HG02763 (cell line): ENCODE results near the gene HAPLN3.
"Not testable (repeated sequence)": the region's sequence is repeated elsewhere in the genome, so short reads cannot be mapped to it uniquely, and the experiment has no call there.

ENCODE experiments used
- ATAC-seq: cut with Tn5 transposase; IDR thresholded peaks from one replicate; pipeline ENCODE4 v1.9.1; 2021; ENCODE audit warnings: mild to moderate bottlenecking, moderate library complexity; ENCODE audit not compliant: unreplicated experiment

Gene HAPLN3, protein sequence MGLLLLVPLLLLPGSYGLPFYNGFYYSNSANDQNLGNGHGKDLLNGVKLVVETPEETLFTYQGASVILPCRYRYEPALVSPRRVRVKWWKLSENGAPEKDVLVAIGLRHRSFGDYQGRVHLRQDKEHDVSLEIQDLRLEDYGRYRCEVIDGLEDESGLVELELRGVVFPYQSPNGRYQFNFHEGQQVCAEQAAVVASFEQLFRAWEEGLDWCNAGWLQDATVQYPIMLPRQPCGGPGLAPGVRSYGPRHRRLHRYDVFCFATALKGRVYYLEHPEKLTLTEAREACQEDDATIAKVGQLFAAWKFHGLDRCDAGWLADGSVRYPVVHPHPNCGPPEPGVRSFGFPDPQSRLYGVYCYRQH

DNA sequence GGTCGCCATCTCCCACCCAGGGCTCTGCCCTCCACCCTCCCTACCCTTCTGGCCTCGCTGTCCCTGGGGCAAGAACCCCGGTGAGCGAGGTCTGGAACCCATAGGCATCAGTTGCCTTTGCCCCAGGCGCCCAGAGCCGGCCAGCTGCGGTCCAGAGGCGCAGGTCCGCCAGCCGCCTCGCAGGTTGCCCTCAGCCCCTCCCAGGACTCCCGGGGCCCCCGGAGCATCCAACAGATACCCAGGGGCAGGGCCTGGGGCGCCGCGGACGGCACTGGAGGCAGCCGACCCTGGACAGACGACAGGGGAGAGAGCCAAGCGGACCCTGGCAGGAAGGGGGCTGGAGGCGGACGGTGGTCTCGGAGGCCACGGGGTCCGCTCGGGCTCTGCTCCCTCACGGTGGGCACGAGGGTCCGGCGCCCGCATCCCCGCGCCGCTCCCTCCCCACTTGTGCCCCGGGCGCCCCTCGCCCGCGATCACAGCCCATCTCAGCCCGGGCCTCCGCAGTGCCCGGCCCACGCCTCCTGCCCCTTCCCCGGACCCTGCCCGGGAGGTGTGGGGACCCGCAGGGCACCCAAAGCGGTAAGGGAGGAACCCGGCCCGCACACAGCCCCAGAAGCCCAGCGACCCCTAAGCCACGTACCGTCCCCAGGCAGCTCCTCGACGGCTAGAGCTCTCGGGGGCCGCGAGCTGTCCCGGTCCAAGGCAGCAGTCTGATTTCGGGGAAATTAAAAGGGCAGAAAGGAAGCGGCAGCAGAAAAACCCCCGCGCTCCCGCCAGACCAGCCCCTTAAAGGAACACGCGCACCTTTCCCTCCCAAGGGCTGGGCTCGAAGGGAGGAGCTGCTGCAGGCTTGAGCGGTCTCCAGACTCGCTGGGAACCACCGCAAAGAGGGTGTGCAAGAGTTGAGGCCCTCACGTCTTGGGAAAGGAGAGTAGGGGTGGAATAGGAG lies at the start of gene HAPLN3:
Gene HAPLN3 (minus strand): TSS at position 726 of the 949 bp plus-strand sequence. CDS start 8,246 bp downstream, outside the sequence.
- ATAC-seq: peak; percentile 42

DNA sequence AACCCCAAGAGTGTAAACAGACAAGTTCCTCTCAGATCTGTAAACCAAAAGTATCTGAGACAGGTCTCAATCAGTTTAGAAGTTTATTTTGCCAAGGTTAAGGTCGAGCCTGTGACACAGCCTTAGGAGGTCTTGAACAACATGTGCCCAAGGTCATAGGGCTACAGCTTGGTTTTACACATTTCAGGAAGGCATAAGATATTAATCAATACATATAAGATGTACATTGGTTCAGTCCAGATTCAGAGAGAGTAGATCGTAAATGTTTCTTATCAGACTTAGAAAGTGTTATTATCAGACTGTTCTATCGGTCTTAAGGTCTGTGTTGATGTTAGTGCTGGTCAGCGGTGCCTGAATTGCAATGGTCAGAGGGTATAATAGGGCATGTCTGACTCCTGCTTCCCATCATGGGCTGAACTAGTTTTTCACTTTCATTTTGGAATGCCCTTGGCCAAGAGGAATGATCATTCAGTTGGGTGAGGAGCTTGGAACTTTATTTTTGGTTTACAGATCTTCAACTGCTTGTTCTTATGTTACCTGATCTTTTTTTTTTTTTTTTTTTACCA lies 44.8 kb upstream of the HAPLN3 start:
- ATAC-seq: no peak

DNA sequence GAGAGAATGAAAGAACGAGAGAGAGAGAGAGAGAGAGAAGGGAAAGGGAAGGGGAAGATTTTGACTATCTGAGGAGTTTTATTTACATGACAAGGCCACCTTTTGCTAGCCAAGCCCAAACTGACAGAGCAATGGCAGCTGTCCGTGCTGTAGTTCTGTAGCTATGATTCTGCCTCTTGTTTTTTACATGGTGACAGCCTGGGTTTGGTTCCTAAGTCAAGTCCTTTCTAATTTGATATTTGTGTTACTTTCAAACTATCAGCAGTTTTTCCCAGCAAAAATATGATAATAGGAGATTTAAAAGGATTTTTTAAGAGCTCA lies 44.1 kb upstream of the HAPLN3 start:
- no peak for ATAC-seq

DNA sequence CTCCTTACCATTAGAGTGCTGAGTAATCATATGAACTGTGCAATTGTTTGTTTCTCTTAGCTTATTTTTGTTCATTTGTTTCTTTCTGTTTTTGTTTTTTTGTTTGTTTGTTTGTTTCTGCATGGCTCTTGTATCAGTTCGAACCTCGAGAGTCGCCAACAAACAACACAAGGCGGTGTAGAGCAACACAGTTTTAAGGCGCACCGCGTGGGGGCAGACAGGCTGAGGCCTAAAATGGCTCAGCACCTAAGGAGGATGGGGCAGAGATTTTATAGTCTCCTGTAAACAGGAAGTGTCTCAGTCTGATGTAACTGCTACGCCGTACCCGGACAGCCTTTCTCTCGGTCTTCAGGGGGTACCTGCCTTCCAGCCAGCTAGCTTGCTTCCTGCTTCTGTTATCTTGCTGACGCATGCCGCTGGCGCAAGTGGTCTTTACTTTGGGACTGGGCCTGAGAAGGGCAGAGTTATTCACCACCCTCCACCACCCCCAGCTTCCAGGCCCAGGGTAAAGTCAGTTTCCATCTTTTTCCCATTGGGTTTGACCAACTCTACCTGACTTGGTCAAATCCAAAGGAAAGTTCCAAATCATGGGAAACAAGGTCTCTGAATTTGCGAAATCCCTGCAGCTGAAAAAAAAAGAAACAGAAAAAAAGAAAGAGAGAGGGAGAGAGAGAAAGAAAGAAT lies 43.6 kb upstream of the HAPLN3 start:
- ATAC-seq: no peak

DNA sequence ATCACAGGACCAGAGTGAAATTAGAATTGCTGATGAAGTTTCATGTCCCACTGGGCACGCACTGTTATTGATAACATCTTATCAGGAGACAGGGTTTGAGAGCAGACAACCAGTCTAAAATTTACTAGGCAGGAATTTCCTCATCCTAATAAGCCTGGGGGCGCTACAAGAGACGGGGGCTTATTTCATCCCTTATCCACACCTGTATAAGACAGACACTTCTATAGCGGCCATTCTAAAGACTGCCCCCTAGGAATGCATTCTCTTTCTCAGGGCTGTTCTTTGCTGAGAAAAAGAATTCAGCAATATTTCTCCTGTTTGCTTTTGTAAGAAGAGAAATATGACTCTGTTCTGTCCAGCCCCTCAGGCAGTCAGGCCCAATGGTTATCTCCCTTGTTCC lies 39.1 kb upstream of the HAPLN3 start:
- ATAC-seq: not testable (repeated sequence)

DNA sequence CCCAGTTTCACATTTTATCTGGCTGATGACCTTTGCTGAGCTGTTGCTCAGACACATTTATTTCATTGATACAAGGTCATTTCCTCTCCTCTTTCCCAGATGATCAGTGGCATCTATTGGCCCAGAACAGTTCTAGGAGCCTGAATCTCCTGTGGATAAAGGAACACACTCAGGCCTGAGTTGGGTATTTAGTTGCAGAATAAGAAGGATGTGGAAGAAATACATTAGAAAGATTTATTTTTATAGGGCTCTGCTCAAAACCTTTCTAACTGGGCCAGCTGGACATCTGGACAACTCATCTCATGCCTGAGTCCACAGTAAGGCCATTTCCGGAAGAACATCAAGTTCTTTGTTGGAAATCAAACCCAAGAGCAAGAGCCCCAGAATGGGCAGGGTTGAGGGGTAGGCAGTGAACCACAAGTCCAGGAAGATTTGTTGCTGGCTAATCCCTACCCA lies 37.6 kb upstream of the HAPLN3 start:
- ATAC-seq: no peak

DNA sequence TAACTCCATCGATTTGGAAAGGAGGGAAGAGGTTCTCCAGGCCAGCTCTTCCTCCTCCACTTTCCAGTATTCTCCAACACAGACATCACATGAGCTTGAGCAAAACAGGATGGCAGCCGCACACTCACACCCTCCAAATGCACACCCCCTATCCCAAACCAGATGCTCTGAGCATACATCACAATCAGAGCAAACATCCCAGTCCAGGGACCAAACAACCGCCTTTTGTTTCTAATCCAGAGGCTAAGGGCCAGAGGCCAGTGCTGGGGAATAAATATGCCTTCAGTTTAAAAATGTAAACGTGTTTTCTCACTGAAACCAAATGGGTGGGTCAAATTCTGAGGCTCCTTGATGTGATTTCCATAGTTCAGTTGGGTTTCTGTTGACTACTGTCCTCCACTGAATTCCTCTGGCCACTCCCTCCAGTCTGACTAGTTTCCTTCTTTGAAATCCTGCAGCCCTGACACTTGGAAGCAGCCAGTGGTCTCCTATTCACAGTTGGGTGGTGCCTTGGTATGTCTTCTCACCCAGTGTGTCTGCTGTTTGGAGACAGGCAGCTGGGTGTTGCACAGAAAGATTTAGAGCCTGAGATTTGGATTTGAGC lies 37.0 kb upstream of the HAPLN3 start:
- ATAC-seq: no peak

DNA sequence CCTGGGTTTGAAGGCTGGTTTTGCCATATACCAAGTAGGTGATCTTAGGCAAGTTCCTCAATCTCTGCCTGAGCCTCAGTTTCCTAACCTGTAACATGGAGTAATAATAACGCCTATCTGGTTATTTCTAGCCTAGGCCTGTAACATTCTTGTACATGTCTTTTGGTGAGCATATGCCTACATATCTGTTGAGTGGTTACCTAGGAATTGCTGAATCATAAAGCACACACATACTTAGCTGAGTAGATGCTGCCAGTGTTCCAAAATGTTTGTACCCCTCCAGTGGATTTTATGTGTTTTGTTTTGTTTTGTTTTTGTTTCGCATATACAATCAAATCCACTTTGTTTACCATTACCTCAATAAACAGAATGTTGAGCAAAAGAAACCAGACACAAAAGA lies 35.2 kb upstream of the HAPLN3 start:
- ATAC-seq: no peak

DNA sequence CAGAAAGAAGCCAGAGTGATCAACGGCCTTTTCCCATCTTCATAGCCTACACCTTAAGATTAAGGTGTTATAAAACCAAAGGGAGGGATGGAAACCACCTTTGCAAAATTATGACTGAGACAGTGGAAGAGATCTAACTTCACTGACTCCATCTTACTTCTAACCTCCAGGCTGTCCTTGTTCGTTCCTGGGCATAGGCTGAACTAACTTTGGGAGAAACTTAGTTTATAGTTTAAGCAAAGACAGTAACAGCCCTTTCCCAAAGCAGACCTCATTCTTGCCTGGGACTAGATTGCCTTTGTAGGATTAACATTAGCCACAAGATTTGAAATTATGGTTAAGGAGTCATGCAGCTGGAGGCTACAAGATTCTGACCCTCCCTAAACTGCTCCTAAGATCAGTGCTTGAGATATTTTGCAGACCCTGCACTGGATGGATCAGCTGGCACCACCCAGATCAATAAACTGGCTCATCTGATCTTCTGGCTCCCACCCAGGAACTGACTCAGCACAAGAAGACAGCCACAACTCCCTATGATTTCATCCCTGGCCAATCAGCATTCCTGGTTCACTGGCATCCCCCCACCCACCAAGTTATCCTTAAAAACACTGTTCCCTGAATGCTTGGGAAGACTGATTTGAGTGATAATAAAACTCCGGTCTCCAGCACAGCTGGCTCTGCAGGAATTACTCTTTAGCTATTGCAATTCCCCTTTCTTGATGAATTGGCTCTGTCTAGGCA lies 34.2 kb upstream of the HAPLN3 start:
- ATAC-seq: not testable (repeated sequence)

DNA sequence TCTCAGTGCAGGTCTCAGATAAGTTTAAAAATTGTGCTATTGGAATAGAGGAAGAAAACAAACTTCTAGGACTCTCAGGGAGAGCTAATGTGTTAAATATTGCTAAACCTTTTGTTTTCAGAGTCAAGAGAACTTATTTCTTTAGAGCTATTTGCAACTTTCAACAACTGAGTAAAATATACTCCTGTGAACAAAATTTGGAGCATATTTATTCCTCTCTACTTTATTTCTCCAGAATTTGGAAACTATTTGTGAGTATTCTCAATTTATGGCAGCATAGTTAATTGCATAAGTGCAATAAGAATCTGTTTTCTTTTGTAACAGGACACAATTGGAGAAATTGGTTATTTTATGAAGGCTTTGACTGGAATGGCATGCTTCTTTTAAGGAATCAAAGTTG lies 32.8 kb upstream of the HAPLN3 start:
- not testable (repeated sequence) for ATAC-seq

DNA sequence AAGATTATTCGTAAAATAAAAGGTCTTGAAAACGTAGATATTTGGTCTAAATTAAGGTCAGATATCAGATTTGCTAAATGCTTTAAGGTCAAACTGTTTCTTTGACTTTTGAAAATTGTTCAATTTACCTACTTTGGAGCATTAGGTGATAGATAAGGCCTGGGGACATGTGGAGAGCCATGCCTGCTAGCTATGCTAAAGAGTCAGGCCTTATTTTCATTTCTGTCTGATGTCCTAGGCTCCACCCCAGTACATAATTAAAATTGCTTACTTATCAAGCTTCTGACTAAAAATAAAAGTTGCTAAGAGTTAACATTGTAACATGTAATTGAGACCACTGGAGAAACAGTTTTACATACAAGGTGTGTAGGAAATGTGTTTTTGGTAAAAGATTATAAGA lies 30.3 kb upstream of the HAPLN3 start:
- ATAC-seq: not testable (repeated sequence)

DNA sequence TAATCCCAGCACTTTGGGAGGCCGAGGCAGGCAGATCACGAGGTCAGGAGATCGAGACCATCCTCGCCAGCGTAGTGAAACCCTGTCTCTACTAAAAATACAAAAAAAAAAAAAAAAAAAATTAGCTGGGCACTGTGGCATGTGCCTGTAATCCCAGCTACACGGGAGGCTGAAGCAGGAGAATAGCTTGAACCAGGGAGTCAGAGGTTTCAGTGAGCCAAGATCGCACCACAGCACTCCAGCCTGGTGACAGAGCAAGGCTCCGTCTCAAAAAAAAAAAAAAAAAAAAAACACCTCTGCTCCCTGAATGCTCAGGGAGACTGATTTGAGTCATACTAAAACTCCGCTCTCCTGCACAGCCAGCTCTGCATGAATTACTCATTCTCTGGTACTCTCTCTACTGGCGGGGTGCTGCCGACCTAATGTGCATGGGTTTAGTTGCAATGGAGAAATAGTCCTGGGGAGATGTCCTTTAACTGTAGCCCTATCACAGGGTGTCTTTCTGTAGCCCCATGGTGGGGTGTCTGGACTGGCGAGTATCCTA lies 25.6 kb upstream of the HAPLN3 start:
- ATAC-seq: peak; percentile 55

DNA sequence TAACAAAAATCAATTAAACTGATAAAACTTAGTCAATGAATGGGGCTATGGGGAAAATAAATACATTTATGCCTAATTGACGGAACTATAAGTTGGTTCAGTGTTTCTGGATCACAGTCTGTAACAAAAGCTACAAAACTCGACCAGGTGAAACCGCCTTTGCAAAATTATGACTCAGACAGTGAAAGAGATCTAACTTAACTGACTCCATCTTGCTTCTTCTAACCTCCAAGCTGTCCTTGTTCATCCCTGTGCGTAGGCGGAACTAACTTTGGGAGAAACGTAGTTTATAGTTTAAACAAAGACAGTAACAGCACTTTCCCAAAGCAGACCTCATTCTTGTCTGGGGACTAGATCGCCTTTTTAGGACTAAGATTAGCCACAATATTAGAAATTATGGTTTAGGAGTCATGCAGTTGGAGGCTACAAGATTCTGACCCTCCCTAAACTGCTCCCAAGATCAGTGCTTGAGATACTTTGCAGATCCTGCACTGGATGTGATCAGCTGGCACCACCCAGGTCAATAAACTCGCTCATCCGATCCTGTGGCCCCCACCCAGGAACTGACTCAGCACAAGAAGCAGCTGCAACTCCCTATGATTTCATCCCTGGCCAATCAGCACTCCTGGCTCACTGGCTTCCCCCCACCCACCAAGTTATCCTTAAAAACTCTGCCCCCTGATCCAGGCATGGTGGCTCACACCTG lies 25.0 kb upstream of the HAPLN3 start:
- no peak for ATAC-seq

DNA sequence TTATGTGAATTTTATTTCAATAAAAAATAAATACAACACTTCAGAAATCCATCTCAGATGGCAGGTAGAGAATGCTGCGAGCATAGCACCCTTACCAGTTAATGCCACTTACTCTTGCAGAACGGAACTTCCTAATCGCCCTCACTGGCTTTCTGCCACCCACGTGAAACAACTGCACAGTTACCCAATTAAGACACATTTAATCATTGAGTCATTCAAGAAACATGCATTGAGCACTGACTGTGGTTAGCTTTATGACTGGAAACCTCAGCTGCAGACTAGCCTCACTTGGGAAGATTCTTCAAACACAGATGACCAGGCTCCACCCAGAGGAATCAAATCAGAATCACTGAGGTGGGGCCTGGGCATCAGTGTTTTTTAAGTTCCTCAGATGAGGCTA lies 23.4 kb upstream of the HAPLN3 start:
- ATAC-seq: peak; percentile 66

DNA sequence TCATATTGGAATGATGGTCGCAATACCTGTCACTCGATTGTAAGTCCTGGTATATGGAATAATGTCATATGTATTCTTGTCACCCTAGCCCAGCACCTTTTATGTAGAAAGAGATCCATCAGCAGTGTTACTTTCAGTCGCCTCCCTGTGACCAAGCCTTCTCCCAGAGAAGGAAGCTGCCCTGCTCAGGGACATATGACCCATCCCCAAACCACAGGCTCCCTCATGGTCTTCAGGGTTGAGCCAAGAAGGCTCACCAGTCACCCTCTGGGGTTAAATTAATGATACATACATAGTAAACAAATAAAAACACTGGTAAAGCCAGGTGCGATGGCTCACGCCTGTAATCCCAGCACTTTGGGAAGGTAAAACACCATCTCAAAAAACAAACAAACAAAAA lies 22.4 kb upstream of the HAPLN3 start:
- ATAC-seq: no peak

DNA sequence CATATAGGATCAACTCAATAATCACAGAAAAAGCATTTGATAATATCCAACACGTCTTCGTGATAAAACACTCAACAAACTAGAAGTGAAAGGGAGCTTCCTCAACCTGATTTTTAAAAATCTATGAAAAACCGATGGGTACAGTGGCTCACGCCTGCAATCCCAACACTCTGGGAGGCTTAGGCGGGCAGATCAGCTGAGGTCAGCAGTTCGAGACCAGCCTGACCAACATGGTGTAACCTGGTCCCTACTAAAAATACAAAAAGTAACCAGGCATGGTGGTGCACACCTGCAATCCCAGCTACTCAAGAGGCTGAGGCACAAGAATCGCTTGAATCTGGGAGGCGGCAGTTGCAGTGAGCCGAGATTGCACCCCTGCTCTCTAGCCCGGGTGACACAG lies 20.0 kb upstream of the HAPLN3 start:
- ATAC-seq: no peak

DNA sequence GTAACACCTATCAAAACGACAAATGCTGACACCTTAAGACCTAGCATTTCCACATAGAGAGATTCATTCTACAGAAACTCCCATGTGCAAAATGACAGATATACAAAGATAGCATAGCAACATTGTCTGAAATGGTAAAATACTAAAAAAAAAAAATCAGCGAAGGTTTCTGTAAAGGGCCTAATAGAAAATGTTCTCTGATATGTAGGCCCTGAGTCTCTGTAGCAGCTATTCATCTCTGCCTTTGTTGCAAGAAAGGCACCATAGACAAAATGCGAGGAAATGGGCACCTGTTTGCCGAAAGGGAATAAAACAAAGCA lies 18.5 kb upstream of the HAPLN3 start:
- ATAC-seq: no peak

DNA sequence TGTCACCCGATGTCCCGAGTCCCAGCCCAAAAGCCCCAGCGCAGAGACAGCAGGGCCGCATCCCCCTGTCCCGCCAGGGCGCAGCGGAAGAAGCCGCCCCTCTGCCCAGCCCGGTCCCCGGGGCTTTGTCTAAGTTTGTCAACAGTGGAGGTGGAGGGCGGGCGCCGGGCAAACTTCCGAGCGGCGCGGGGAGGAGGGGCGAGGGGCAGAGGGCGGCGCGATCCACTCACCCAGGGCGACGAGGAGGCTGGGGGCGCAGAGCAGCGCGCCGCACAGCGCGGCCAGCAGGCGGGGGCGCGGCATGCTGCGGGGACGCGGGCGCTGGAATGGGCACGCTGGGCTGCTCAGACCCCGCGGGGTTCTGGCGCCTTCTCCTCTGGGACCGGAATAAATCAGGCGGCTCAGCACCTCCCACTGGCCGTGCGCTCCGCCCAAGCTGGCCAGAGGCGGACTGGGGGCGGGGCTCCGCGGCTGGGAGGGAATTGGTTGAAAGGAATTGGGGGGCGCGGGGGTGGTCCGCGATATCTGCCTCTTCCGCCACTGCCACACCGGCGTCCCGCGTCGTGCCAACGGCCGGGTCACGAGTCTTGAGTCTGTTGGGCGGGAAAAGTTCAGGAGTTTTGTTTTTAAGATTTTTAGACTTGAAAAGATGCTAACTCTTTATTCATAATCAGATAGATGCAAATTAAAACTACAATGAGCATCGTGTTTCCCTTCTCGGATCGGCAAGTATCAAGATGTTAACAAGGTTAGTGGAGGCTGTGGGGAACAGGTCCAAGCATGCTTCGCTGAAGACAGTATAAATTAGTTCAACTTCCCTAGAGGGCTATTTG lies 17.9 kb upstream of the HAPLN3 start, which contains the start of gene MFGE8:
Gene MFGE8 (minus strand): TSS at position 363 of the 833 bp plus-strand sequence. CDS start 60 bp downstream, at position 303.
- ATAC-seq: peak; percentile 86
